GM18499 (cell line): ENCODE results near the gene CSRP3.

Experiments used
- ATAC-seq: cut with Tn5 transposase; IDR thresholded peaks from one replicate; pipeline ENCODE4 v1.9.1; 2021; ENCODE audit warnings: moderate number of reproducible peaks; ENCODE audit not compliant: insufficient read depth, unreplicated experiment

CSRP3 gene

GRCh38 chr11:19201737-19202605 is at the start of gene CSRP3:
CSRP3 (minus strand) TSS chr11:19201983; CDS start chr11:19192448, 9,535 bp downstream.
- no peak for ATAC-seq

- ATAC-seq: no peak
These were observed 49.8 kb upstream of the CSRP3 start for GRCh38 chr11:19251577-19251976.

GRCh38 chr11:19246816-19247215 is 45.0 kb upstream of the CSRP3 start:
- no peak for ATAC-seq

DNA sequence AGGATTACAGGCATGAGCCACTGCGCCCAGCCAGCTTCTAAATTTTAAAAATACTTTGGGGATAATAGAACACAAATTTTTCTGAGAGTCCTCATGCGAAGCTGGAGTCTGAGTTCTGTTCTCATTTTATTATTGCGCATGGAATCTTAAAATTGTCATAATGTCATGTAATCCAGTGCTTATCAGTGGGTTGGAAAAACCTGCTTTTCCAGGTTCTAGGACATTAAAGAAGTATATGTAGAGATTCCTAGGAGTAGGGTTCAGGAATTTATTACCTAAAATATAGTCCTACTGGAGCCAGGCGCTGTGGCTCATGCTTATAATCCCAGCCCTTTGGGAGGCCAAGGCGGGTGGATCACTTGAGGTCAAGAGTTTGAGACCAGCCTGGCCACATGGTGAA is 43.6 kb upstream of the CSRP3 start:
- no peak for ATAC-seq

GRCh38 chr11:19244621-19245020 is 42.8 kb upstream of the CSRP3 start:
- no peak for ATAC-seq

DNA sequence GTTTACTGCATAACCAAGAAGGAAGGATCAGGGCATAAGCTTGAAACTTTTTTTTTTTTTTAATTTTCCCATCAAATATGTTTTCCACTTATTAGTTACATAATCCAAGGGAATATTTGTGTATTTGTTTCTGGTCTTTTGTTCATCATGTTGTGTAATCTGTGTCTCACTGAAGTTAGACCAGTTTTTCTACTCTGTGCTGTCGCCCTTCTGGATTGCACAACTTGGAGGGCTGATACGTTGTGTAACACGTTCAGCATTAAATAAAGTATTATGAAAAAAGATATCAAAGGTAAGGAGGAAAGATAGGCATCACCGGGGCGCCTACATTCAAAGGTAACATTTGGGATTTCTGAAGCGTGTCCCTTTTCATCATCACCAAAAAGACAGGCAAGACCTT is 42.3 kb upstream of the CSRP3 start:
- no peak for ATAC-seq

DNA sequence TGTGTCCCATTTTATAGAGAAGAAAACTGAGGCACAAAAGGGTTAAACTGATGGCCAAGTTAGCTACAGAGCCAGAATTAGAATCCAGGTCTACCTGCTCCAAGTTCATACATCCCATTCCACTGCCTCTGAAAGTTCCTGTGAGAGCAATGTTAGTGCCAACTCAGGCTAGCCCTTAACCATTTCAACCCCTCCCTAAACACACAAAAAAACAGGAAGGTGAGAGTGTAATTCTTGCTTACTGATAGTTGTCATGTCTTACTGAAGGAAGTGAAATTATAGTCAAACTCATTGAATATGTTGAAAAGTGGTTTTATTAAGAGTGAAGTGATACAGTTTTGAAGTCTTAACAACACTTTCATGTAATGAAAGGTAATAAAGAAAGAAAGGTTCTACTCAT is 41.8 kb upstream of the CSRP3 start:
- ATAC-seq: no peak

DNA sequence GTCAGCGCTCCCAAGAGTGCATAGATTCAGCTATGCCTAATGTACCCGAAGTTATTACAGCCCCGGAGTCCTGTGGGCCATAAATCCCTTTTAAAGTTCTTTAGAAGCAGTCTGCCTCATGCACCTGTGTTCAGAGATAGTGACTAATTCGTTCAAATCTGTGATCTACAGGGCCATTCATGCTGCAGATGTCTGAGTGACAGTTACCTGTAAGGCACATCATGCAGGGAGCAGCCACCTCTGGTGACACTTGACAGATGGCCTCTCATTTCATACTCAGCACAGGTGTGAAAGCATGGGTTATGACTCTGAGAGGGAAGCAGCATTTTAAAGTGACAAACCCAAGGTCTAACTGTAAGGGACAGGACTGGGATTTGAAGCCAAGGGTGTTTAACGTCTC is 41.4 kb upstream of the CSRP3 start:
- no peak for ATAC-seq

- ATAC-seq: no peak
These were observed 40.6 kb upstream of the CSRP3 start for GRCh38 chr11:19242179-19242932.

- ATAC-seq: peak; percentile 28
These were observed 39.7 kb upstream of the CSRP3 start for GRCh38 chr11:19241260-19242178.

DNA sequence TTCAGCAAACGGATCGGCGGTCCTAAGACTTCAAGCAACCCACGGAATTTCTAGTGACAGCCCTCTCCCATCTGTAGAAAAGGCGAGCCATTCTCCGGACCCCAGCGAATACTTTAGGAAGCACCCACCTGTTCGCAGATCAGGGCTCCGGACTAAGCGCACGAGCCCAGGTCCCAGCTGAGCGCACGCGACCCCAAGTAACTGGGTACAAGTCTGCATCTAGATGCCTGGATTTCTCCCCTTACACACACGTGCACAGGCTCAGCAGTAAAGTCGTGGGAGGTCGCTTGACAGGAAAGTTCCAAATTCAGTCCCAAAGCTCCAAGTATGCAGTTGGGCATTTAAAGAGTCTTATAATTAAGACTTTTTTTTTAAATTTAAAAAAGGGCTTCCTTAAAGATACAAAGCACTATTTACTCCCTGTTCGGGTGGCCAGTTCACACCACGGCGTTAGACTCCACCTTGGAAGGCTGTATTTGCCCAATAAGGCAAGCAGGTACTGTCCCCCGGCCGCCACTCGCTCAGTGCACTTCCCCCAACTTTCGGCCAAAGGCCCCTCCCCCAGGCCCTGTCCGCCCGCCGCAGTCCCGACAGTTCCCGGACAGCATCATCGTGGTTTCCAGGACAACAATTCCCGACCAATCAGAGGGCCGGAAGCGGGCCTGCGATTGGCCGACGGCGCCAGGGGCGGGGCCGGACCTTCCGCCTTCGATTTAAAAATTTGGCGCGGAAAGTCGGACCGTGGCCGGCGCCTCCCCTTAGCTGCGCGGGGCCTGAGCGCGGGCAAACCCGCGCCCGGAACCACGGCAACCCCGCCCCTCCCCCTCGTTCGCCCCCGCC is 38.9 kb upstream of the CSRP3 start, which contains the start of gene E2F8:
Gene E2F8, minus strand, starts transcription at position 526 of the 840 bp plus-strand sequence. CDS start 824 bp downstream, outside the sequence.
- ATAC-seq: peak; percentile 76

GRCh38 chr11:19239039-19239438 is 37.3 kb upstream of the CSRP3 start:
- ATAC-seq: no peak

DNA sequence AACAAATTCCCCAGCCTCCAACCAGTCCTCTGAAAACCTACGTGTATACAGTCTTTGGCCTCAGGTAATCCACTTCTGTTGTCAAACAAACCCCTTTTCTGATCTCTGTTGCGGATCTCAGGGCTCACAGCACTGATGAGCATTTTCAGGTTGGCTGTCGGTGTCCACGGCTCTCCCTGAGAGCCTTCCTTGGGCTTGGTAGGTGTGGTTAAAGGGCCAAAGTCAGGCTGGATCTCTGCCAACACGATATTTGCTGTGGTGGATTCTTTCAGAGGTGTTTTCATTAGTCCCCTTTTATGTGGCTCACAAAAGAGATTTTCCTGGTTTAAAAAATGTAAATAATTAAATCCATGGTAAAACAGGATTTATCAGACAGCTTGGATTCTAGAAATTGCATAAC is 36.0 kb upstream of the CSRP3 start:
- no peak for ATAC-seq

DNA sequence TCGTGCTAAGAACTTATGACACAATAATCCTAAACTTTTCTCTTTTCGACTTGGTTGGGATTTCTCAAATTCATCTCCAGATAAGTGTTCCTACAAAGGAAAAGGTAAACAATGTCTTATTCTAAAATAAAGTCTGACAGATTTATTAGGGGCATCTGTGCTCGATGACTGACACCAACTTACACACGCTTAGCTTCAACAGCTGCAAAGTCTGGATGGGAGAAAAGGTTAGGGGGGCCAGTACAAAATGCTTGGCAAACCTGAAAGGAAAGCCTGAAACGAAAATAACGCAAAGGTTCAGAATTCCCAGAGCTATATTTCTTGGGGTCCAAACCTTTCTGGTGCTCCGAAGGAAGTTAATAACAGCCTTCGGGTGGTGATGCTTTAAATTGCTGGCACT is 35.6 kb upstream of the CSRP3 start:
- no peak for ATAC-seq

GRCh38 chr11:19234231-19234817 is 32.5 kb upstream of the CSRP3 start:
- ATAC-seq: no peak

- no peak for ATAC-seq
These were observed 31.2 kb upstream of the CSRP3 start for GRCh38 chr11:19232910-19233503.

GRCh38 chr11:19229671-19230070 is 27.9 kb upstream of the CSRP3 start:
- ATAC-seq: no peak

DNA sequence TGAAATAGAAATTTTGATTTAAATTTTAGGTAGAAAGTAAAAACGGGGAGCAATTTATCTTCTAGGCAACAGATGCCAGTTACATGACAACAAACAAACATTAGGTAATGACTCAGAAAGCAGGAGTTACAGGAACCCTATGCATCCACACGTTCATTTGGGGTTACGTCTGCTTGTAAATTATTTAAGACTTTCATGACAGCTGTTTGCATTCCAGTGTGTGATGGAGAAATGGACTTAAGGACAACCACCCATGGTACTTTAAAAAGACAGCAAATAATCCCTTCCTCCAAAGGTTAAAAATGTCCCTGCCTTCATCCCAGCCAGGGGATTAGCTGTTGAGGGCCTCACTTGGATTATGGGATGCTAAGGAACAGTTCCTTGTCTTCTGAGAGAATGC is 27.2 kb upstream of the CSRP3 start:
- ATAC-seq: no peak
